Calu3 (cell line): ENCODE results near the gene DEPDC5. TPM values are rescaled to one million over a fixed set of nuclear protein-coding genes. Genes with fewer than 3 reads are reported as not detected.

Experiments
- BruUV-seq: library from RNA; stranded (reverse); fragments of 400-500 nt; replicated peaks from 2 replicates; lab custom pipeline; 2021; lab: Mats Ljungman, UMichigan
- CTCF ChIA-PET: fragments of 300-600 bp; sonication (Branson Sonifier 250); formaldehyde crosslinking; loops from one replicate; lab custom pipeline; 2022; ENCODE audit warnings: antibody characterized with exemption; lab: Charles Lee
- DNase-seq: peaks from one replicate; pipeline ENCODE4 v3.0.0; 2022
- H3K27ac Mint-ChIP-seq: one replicate; pipeline ENCODE4 v1.8.0; 2022; ENCODE audit warnings: mixed read lengths; ENCODE audit not compliant: unreplicated experiment
- H3K27me3 Mint-ChIP-seq: one replicate; pipeline ENCODE4 v1.8.0; 2022; ENCODE audit warnings: mixed read lengths; ENCODE audit not compliant: unreplicated experiment
- H3K36me3 Mint-ChIP-seq: one replicate; pipeline ENCODE4 v1.8.0; 2022; ENCODE audit warnings: mild to moderate bottlenecking, moderate library complexity, mixed read lengths; ENCODE audit not compliant: insufficient read depth, unreplicated experiment
- H3K4me1 Mint-ChIP-seq: one replicate; pipeline ENCODE4 v1.8.0; 2022; ENCODE audit warnings: mild to moderate bottlenecking, low read depth, mixed read lengths; ENCODE audit not compliant: unreplicated experiment
- H3K4me3 Mint-ChIP-seq: one replicate; pipeline ENCODE4 v1.8.0; 2022; ENCODE audit warnings: mild to moderate bottlenecking, low read depth, moderate library complexity, mixed read lengths; ENCODE audit not compliant: unreplicated experiment
- H3K9me3 Mint-ChIP-seq: one replicate; pipeline ENCODE4 v1.8.0; 2022; ENCODE audit warnings: low read depth, mixed read lengths; ENCODE audit not compliant: unreplicated experiment
- intact Hi-C: fragments of 100-400 bp; cut with micrococcal nuclease; formaldehyde crosslinking; loops from one replicate; pipeline ENCODE4 v1.10.0; 2022; ENCODE audit not compliant: unreplicated experiment
- total RNA-seq: library from RNA; stranded (reverse); gene quantifications from 2 replicates; pipeline ENCODE4 v1.2.3, GENCODE V29; 2022
- TF ChIP-seq, protein P1 (sequence below): fragments of 200-600 bp; IDR thresholded peaks from one replicate; pipeline ENCODE4 v1.8.0; 2022; ENCODE audit warnings: antibody characterized with exemption; ENCODE audit not compliant: unreplicated experiment

The DEPDC5 gene
- total RNA-seq, 1 experiment from 2014 or later = 33.1 TPM

DNA sequence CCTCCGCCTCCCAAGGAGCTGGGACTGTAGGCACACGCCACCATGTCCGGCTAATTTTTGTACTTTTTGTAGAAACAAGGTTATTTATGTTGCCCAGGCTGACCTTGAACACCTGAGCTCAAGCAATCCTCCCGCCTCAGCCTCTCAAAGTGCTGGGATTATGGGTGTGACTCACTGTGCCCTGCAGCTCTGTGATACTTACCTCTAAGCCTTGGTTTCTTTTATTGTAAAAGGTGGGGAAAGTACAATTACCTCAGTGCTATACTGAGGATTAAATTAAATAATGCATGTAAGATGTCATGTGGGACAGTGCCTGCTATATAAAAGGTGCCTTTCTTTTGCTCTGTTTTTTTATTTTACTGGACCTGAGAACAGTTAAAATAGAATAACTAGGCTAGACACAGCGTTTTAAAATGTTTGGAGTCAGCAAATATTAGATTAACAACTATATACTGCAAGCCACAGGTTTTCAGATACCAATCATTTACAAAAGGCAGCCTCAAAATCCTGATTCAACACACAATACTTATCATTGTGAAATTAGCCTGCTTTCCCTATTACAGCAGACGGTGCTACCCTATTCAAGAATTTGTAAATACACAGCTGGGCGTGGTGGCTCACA is 33.9 kb upstream of the DEPDC5 start:
- intact Hi-C loops = no loop called here
- peaks cover 43% of the 10 kb centered on the region for H3K36me3 Mint-ChIP-seq
- H3K4me1 Mint-ChIP-seq = no peaks in the 10 kb centered on the region
- H3K27ac Mint-ChIP-seq = no peak overlapping the region
- H3K9me3 Mint-ChIP-seq = no peaks in the 10 kb centered on the region
- H3K27me3 Mint-ChIP-seq = no peaks in the 10 kb centered on the region
- CTCF ChIA-PET = interaction anchor here (0.7 kb wide), 1 partner anchor 112 kb away, joined by 4 read pairs; no protein-coding TSS in a partner anchor
- H3K4me3 Mint-ChIP-seq = no peak overlapping the region
- TF ChIP-seq, protein P1, sequence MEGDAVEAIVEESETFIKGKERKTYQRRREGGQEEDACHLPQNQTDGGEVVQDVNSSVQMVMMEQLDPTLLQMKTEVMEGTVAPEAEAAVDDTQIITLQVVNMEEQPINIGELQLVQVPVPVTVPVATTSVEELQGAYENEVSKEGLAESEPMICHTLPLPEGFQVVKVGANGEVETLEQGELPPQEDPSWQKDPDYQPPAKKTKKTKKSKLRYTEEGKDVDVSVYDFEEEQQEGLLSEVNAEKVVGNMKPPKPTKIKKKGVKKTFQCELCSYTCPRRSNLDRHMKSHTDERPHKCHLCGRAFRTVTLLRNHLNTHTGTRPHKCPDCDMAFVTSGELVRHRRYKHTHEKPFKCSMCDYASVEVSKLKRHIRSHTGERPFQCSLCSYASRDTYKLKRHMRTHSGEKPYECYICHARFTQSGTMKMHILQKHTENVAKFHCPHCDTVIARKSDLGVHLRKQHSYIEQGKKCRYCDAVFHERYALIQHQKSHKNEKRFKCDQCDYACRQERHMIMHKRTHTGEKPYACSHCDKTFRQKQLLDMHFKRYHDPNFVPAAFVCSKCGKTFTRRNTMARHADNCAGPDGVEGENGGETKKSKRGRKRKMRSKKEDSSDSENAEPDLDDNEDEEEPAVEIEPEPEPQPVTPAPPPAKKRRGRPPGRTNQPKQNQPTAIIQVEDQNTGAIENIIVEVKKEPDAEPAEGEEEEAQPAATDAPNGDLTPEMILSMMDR = no peak
- no peak for DNase-seq
- no TSS peak for BruUV-seq

DNA sequence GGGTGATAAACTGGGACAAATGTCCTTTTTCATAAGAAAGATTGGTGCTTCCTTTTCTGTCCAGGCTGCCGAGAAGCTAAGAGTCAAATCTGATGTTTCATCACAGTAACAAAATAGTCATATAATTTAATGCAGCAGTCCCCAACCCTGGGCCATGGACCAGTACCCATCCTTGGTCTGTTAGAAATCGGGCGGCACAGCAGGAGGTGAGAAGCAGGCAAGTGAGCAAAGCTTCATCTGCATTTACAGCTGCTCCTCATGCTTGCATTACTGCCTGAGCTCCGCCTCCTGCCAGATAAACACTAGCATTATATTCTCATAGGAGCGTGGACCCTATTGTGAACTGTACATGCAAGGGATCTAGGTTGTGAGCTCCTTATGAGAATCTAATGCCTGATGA is 30.1 kb upstream of the DEPDC5 start:
- no peak for DNase-seq
- no peak overlapping the region for H3K27ac Mint-ChIP-seq
- peaks cover 26% of the 10 kb centered on the region for H3K36me3 Mint-ChIP-seq
- intact Hi-C loops = no loop called here
- CTCF ChIA-PET = interaction anchor here (0.6 kb wide), 1 partner anchor 17 kb away, joined by 3 read pairs; no protein-coding TSS in a partner anchor
- no TSS peak for BruUV-seq
- no peaks in the 10 kb centered on the region for H3K4me1 Mint-ChIP-seq
- no peaks in the 10 kb centered on the region for H3K27me3 Mint-ChIP-seq
- no peaks in the 10 kb centered on the region for H3K9me3 Mint-ChIP-seq
- H3K4me3 Mint-ChIP-seq = no peak overlapping the region
- TF ChIP-seq, protein P1 = no peak

- intact Hi-C loops = no loop called here
- CTCF ChIA-PET = no interaction called here
- Mint-ChIP-seq H3K4me1 (peaks cover 2% of the 10 kb centered on the region), H3K27me3 (no peaks in the 10 kb centered on the region), H3K9me3 (no peaks in the 10 kb centered on the region), H3K4me3 (no peak overlapping the region), H3K36me3 (peaks cover 18% of the 10 kb centered on the region), H3K27ac (no peak overlapping the region)
- TF ChIP-seq, protein P1 = no peak
- no TSS peak for BruUV-seq
- DNase-seq = no peak
Measured at GRCh38 chr22:31726692-31727091, 27.1 kb upstream of the DEPDC5 start.

DNA sequence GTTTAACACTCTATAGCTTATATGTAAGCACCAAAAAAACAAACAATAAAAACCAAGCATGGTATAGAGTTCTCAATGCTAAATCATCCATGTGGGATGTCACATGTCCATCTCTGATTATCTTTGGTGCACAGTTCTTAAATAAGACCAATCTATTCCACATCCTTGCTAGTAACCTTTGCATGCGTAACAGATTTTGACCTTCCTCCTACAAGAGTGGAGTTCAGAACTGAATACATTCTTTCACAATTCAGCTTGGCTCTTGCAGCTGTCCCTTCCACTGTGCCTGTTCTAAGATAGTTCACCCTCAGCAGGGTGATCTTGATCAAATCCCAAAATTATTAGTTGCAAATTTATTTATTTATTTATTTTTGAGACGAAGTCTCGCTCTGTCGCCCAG is 25.0 kb upstream of the DEPDC5 start:
- H3K27me3 Mint-ChIP-seq = no peaks in the 10 kb centered on the region
- H3K4me3 Mint-ChIP-seq = no peak overlapping the region
- H3K27ac Mint-ChIP-seq = no peak overlapping the region
- DNase-seq = no peak
- BruUV-seq = no TSS peak
- no peaks in the 10 kb centered on the region for H3K9me3 Mint-ChIP-seq
- TF ChIP-seq, protein P1 = no peak
- H3K36me3 Mint-ChIP-seq = peaks cover 27% of the 10 kb centered on the region
- CTCF ChIA-PET = interaction anchor here (0.6 to 0.7 kb wide), 2 partner anchors 20 to 315 kb away, joined by 3 to 4 read pairs; no protein-coding TSS in a partner anchor
- peaks cover 20% of the 10 kb centered on the region for H3K4me1 Mint-ChIP-seq
- intact Hi-C loops = no loop called here
